Fibroblast of skin of scalp (primary cell): ENCODE results near the gene ACSL5.
"Not testable (repeated sequence)": the region's sequence is repeated elsewhere in the genome, so short reads cannot be mapped to it uniquely, and the experiment has no call there.

Experiments
- DNase-seq: peaks from one replicate; pipeline ENCODE4 v3.0.0-alpha.2; 2013

ACSL5 gene

GRCh38 chr10:112376396-112376790, 2.5 kb downstream of the ACSL5 start:
- DNase-seq = no peak

GRCh38 chr10:112377116-112377515, 3.2 kb downstream of the ACSL5 start:
- DNase-seq = not testable (repeated sequence)

- no peak for DNase-seq
Measured at GRCh38 chr10:112379635-112380296, 5.8 kb downstream of the ACSL5 start.

GRCh38 chr10:112382515-112383235, 8.8 kb downstream of the ACSL5 start:
- DNase-seq = no peak

GRCh38 chr10:112383325-112383724, 9.4 kb downstream of the ACSL5 start:
- DNase-seq = no peak

GRCh38 chr10:112384141-112384540, 10.2 kb downstream of the ACSL5 start:
- DNase-seq = no peak

- no peak for DNase-seq
Measured at GRCh38 chr10:112385201-112385600, 11.3 kb downstream of the ACSL5 start.

GRCh38 chr10:112388056-112388455, 14.1 kb downstream of the ACSL5 start:
- DNase-seq = not testable (repeated sequence)

GRCh38 chr10:112388548-112388947, 14.6 kb downstream of the ACSL5 start:
- no peak for DNase-seq

GRCh38 chr10:112389271-112389822, 15.4 kb downstream of the ACSL5 start:
- DNase-seq = peak; percentile 27

GRCh38 chr10:112390125-112390703, 16.3 kb downstream of the ACSL5 start:
- DNase-seq = no peak

- no peak for DNase-seq
Measured at GRCh38 chr10:112393341-112393740, 19.4 kb downstream of the ACSL5 start.

- no peak for DNase-seq
Measured at GRCh38 chr10:112393827-112394226, 19.9 kb downstream of the ACSL5 start.

GRCh38 chr10:112394475-112394875, 20.6 kb downstream of the ACSL5 start:
- no peak for DNase-seq

GRCh38 chr10:112395809-112396530, 22.1 kb downstream of the ACSL5 start:
- DNase-seq = no peak

GRCh38 chr10:112397592-112397991, 23.7 kb downstream of the ACSL5 start:
- no peak for DNase-seq

GRCh38 chr10:112402917-112403316, 29.0 kb downstream of the ACSL5 start:
- DNase-seq = no peak

GRCh38 chr10:112404617-112405016, 30.7 kb downstream of the ACSL5 start:
- no peak for DNase-seq

- not testable (repeated sequence) for DNase-seq
Measured at GRCh38 chr10:112406806-112407205, 32.9 kb downstream of the ACSL5 start.

GRCh38 chr10:112407696-112408095, 33.8 kb downstream of the ACSL5 start:
- no peak for DNase-seq

GRCh38 chr10:112409299-112409698, 35.4 kb downstream of the ACSL5 start:
- no peak for DNase-seq

GRCh38 chr10:112409755-112410154, 35.8 kb downstream of the ACSL5 start:
- DNase-seq = no peak

- no peak for DNase-seq
Measured at GRCh38 chr10:112412696-112413095, 38.8 kb downstream of the ACSL5 start.
